Ureter (tissue), 1 donor: Measurements from ENCODE around the gene HS3ST1. TPM values are rescaled to one million over a fixed set of nuclear protein-coding genes. Genes with fewer than 3 reads are reported as not detected.
"Not testable (repeated sequence)": the region's sequence is repeated elsewhere in the genome, so short reads cannot be mapped to it uniquely, and the experiment has no call there.

Source experiments
- DNase-seq: peaks from one replicate; pipeline ENCODE4 v3.0.0-alpha.2; 2020; ENCODE audit warnings: low spot score
- total RNA-seq: library from RNA; stranded (reverse); gene quantifications from one replicate; pipeline ENCODE4 v1.2.4, GENCODE V29; 2023
- donor health status: DM: yes; HTN: yes; CAD: no.

Gene HS3ST1
- total RNA-seq, 1 donor from 2014 or later, result 9.8 TPM

DNA sequence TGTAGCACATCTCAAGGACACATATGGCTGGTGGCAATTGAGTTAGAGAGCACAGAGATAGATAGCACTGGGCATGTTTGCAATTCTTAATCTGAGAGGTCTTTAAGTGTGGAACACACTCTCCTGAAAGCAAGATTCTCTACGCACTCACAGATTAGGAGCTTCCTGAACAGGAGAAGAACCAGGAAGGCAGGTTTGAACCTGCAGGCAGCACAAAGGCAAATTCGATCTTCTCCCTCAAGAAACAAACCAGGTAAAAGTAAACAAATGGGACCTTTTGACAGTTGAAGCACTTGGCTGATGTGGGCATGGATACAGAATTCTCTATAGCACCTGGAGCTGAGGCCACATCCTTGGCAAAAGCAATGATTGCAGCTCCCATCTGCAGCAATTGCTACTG is 24.3 kb downstream of the HS3ST1 start:
- no peak for DNase-seq

DNA sequence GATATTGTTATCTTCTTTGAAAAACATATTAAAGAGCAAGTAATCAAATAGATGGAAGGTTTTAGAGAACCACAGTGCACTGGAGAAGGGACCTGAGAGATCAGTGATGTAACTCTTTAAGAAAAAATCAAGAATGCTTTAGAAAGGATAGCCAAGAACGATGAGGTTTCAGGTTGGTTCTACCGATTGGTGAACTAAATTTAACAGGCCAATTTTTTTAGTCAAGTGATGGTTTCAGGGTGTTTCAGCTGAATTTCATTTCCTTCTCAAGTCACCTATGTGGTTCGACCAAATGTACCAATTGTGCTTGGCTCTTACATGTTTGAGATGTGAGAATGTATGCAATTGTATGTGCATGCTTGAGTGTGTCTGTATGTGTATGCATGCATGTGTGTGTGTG is 26.5 kb downstream of the HS3ST1 start:
- no peak for DNase-seq

DNA sequence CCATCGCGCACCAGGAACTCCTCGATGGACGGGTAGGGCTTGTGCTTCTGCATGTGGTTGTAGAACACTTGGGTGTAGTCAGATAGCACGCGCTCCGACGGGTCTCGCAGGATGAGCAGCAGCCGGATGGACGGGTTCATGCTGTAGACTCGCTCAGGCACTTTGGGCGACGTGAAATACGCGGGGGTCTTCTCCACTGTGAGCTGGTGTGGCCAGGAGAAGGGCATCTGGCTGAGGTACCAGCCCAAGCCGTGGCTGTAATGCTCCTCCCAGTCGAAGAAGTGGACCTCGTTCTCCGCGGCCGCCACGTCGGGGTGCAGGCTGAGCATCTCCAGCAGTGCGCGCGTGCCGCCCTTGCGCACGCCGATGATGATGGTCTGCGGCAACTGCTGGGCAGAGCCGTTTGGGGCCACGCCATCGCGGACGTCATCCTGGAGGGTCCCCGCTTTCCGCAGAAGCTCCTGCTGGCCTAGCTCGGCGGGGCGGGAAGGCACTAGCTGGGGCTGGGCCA is 29.2 kb downstream of the HS3ST1 start:
- DNase-seq, result no peak

DNA sequence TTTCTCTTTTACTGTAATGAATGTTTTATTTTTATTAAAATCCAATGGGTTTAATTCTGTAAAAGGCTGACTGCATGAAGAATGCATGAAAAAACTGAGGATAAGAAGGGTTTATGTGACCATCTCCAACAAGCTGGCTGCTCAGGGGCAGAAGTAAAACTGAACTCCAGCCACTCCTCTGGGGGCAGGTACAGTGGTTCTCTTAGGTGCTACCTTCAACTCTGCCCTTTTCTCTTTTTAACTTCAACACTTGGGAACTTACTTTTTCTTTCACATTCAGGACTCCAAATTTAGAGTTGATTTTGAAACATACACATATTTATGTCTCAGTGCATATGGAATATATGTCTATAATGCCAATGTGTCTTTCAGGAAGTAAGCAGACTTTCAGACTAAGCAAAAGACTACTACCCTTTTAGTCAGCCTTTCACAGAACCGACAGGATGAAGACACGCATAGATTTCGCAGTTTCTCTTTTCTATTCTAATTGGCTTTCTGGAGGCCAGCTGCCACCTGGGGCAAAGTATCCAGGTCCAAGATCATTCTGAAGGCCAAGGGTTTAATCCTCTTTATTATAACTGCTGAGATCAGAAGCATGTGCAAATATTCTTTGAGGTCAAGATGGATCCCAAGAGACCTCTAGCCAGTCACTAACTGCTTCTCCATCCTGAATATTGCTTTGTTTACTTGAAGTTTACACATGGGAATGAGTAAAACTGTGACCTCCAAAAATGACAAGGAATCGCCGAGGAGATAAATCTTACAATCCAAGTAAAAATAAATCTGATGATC is 30.7 kb downstream of the HS3ST1 start:
- no peak for DNase-seq

DNA sequence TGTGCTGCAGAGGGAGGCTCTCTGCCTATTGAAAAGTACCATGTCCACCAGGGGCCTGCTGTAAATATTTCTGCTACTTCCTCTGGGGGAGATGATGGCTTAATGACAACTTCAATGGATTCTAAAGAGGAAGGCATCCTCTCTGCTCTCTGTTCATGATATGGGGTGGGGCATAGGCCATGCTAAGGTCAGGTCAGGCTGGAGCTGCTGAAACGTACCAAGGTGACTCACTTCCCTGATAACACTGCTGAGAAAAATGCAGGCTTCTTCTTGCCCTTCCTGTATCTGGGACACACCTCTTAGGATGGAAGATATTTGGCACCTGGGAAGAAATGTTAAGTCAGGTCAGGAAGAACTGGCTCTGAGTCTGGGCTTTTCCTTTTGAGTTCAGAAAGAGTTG is 31.5 kb downstream of the HS3ST1 start:
- no peak for DNase-seq

DNA sequence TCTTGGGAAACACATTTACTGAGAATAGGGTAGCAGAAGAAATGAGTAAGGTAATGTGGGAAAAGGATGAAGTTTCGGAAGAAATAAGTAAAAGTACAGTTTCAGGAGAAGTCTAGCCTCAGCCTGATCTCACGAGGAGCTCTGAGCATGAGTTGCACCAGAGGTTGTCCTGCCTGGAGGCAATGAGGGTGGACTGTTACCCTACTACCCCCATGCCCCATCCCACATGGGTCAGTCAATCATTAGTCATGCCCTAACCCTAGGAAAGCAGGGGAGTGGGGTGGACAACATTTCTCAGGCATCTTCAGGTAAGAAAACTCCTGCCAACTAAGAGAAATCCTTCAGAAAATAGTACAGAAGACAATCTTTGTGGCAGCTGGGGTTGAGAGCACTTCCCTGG is 35.1 kb downstream of the HS3ST1 start:
- DNase-seq, result no peak

DNA sequence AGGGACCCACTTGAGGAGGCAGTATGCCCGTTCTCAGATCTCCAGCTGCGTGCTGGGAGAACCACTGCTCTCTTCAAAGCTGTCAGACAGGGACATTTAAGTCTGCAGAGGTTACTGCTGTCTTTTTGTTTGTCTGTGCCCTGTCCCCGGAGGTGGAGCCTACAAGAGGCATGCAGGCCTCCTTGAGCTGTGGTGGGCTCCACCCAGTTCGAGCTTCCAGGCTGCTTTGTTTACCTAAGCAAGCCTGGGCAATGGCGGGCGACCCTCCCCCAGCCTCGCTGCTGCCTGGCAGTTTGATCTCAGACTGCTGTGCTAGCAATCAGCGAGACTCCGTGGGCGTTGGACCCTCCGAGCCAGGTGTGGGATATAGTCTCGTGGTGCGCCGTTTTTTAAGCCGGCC is 44.6 kb downstream of the HS3ST1 start:
- not testable (repeated sequence) for DNase-seq

DNA sequence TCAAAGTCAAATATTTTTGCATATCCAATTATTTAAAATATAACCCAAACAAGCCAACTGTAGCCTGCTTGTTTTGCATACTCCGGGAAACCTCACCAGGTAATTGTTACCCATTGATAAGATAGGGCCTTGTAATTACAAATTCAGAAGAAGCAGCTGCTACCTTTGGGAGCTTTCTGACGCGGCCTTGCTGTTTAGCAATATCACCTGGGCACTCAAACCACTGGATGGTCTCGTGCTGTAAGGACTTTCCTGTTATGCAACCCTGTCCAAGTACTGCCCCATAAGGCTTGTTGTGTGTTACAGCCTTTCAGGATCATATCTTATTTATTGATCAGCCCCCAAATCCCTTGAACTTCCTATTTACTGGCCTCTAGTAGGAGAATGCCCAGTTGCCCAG is 52.1 kb downstream of the HS3ST1 start:
- no peak for DNase-seq

DNA sequence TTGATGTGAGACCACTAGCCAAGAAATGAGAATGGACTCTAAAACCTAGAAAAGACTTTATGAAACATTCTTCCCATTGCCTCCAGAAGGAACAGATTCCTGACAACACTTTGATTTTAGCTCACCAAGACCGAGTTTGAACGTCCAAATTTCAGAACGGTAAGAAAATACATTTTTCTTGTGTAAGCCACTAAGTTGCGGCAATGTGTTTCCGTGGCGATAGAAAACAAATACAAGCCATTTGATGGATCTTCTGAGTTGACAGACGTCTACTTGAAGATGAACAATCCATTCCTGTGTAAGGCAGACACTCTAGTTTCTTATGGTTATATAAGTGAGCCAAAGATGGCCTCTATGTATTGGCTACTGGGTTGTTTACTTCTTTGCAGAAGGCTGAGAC is 52.5 kb downstream of the HS3ST1 start:
- no peak for DNase-seq

DNA sequence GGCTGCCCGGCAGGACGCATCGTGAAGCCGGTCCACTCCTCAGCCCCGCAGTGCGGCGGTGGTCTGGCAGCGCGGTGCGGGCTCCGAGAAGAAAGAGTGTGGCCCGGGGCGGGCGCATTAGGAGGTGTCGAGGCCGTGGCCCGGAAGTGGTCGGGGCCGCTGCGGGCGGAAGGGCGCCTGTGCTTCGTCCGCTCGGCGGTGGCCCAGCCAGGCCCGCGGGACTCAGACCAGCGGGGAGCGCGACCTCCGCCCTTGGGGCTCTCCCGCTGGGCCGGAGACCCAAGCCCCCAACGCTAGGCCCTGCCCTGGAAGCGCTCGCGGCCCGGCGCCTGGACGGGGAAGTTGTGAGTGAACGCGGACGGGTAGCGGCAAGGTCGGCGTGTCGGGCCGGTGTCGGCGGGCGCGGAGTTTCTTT is 60.0 kb downstream of the HS3ST1 start:
- no peak for DNase-seq

DNA sequence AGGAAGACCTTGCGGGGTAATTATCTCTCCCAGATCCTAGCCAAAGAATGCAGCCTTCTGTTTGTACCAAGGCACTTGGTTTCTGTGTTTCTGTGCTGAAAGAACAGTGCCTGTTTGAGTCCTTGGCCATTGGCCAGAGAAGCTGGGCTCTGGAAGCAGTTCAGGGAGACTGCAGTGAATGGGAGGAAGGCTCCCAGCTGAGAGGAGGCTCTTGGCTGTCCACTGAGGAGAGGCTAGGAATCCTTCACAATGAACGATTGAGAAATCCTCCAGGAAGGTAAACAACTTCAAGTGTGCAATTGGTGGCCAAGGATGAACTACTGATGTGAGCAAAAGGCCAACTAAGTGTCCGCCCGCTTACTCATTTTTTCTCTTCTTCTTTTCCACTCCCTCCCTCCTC is 61.3 kb downstream of the HS3ST1 start:
- no peak for DNase-seq

DNA sequence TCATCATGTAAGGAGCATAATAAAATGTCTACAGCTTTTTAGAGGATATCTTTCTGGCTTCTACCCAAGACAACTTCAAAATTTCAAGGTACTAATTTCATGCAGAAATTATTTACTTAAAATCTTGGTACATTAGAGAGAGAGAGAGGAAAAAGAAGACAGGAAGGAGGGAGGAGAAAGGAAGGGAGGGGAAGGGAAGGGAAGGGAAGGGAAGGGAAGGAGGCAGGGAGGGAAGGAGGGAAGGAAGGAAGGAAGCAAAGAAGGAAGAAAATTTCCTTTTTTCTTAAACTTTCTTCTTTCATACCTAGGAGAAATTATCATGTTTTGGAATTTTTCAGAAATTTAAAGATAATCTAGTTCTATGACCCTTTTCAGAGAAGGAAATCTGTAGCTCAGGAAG is 61.8 kb downstream of the HS3ST1 start:
- DNase-seq, result no peak

DNA sequence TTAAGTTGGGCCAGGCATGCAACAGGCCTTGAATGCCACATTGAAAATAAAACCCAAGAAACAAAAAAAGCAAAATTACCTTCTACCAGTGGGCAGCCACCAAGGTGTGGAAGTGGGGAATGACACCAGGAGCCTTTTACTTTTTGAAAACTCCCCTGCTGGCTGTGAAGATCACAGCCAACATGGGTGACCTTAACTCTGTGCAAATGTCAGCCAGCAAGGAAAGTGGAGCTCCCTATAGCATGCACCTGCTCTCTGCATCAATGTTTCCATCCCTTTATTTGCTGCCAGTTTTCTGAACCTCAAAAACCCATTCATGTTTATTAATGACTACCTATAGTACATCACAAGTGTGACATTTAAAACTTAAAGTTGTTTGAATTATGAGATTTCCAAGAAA is 63.7 kb downstream of the HS3ST1 start:
- DNase-seq, result no peak

DNA sequence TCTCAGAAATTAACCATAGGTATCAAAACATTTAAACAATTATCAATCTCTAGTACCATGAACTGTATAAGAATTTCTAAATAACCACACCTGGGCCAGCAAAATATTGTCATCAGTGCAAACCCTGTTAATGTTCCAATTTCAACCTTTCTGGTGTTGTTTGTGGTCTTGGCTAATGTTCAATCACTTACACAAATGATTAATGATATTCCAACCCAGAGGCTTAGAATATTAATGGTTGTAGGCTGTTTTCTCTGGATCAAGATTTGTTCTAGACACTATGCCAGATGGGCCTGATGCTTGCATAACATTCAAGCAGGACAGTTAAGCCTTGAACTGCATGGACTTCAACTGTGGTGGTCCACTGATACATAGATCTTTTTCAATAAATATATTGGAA is 69.1 kb downstream of the HS3ST1 start:
- DNase-seq, result no peak

DNA sequence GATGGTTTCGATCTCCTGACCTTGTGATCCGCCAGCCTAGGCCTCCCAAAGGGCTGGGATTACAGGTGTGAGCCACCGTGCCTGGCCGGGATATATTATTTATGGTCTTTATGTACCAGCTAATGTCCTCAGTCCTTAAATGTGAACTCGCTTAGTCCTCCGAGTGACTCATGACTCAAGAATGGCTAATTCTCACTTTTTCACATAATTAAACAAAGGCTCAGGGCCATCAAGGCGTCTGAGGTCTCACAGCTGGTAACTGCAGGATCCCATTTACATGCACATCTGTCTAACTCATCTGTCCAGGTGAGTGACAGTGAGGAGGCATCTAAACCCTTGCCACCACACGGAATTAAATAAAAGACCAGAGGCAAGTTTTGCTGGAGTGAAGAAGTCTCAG is 73.5 kb downstream of the HS3ST1 start:
- no peak for DNase-seq

DNA sequence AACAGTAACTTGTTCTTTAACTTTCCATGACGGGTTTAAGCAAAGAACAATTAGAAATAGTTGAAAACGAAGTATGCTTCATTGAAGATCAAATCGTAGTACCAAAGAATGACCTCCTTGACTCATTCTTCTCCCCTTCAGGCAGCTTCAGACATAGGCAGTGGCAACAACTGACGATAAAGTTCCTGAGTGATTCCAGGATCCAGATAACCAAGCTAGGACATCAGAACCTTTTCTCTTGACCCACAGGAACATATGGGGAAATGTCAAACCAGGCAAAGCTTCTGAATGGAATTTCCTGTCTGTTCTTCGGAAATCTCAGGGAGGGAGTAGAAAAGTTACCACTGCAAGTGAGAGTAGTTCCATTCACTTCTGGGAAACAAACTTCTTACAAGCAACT is 74.2 kb downstream of the HS3ST1 start:
- no peak for DNase-seq

DNA sequence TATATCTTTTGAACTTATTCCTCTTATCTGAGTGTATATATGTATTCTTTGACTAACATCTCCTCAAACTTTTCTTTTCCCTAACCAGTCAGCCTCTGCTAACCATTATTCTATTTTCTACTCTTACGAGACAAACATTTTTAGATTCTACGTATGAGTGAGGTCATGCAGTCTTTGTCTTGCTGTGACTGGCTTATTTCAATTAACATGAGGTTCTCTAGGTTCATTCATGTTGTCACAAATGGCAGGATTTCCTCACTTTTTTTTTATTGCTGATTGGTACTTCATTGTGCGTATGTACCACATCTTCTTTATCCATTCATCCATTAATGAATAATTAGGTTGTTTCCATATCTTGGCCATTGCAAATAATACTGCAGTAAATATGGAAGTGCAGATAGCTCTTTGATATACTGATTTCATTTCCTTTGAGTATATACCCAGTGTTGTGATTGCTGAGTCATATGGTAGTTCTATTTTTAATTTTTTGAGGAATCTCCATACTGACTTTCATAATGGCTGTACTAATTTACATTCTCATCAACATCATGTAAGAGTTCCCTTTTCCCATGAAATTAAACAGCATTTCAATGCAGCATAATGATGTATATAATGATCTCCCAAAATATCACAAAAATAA is 80.1 kb downstream of the HS3ST1 start:
- no peak for DNase-seq

DNA sequence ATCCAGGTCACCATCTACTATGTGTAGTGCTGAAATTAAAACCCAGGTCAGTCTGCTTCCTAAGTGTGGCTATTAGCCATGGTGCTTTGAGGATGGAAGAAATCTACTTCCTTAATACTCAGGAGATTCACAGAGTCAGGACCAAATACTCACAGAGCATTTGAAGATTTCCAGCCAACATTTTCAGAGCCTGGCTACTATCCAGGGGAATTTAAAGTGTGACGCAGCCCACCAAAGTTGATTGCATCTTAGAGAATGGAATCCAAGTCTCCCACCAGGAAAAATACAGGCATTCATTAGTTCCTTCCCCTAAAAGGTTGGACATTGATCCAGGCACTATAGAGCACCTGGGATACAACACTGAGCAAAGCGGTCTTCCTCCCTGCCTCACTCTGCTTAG is 83.8 kb downstream of the HS3ST1 start:
- DNase-seq, result no peak

DNA sequence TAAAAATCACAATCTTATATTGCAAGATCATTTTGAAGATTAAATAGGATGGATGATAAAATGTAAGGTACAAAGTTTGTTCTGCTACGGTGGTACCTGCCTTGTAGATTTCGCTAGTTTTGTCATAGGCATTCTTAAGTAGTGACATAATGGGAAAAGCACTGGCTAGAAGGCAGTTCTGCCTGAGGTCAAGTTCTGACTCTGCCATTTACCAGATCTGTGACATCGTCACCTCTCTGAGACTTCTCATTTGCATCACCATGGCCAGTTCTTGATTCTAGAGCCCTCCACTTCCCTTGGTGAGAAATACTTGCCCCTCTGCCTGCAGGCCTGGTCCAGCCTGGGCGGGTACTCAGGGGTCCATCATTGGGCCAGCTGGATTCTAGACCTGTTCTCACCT is 85.2 kb downstream of the HS3ST1 start:
- DNase-seq, result no peak
